ENCODE measurements around the gene PHLDB2.

PHLDB2 gene

GRCh38 chr3:111846717-111847116 is 12.3 kb upstream of the PHLDB2 start:
- Histone ChIP-seq H3K36me3 (ENCODE audit: control insufficient read depth in 5 of 5, insufficient read depth in 5 of 5, low read length in 5 of 5) (no peaks in the 10 kb centered on the region), H3K27me3 (ENCODE audit: control insufficient read depth in 5 of 5, insufficient read depth in 4 of 5, low read length in 5 of 5) (no peaks in the 10 kb centered on the region), H3K9ac (ENCODE audit: low read length in 5 of 5) (no peak overlapping the region), H3K4me1 (ENCODE audit: control insufficient read depth in 5 of 5, insufficient read depth in 5 of 5, low read length in 5 of 5) (peaks cover 0 to 20% (median 7%) of the 10 kb centered on the region in 5 donors), H3K9me3 (ENCODE audit: control insufficient read depth in 5 of 5, low read length in 5 of 5) (no peaks in the 10 kb centered on the region), H3K27ac (ENCODE audit: low read depth, low read length) (no peak overlapping the region), H3K4me3 (ENCODE audit: low read depth in 1 of 5, low read length in 5 of 5) (no peak overlapping the region)

- peaks cover 0 to 29% (median 11%) of the 10 kb centered on the region in 5 donors for H3K4me1 ChIP-seq (ENCODE audit: control insufficient read depth in 5 of 5, insufficient read depth in 5 of 5, low read length in 5 of 5)
- H3K27me3 ChIP-seq (ENCODE audit: control insufficient read depth in 5 of 5, insufficient read depth in 4 of 5, low read length in 5 of 5) = no peaks in the 10 kb centered on the region
- no peaks in the 10 kb centered on the region for H3K36me3 ChIP-seq (ENCODE audit: control insufficient read depth in 5 of 5, insufficient read depth in 5 of 5, low read length in 5 of 5)
- H3K4me3 ChIP-seq (ENCODE audit: low read depth in 1 of 5, low read length in 5 of 5) = no peak overlapping the region
- no peaks in the 10 kb centered on the region for H3K9me3 ChIP-seq (ENCODE audit: control insufficient read depth in 5 of 5, low read length in 5 of 5)
- no peak overlapping the region for H3K27ac ChIP-seq (ENCODE audit: low read depth, low read length)
- H3K9ac ChIP-seq (ENCODE audit: low read length in 5 of 5) = no peak overlapping the region
These were observed 10.8 kb upstream of the PHLDB2 start for GRCh38 chr3:111848283-111848682.

- H3K9me3 ChIP-seq (ENCODE audit: control insufficient read depth in 5 of 5, low read length in 5 of 5) = no peaks in the 10 kb centered on the region
- no peaks in the 10 kb centered on the region for H3K27me3 ChIP-seq (ENCODE audit: control insufficient read depth in 5 of 5, insufficient read depth in 4 of 5, low read length in 5 of 5)
- peaks cover 0 to 29% (median 11%) of the 10 kb centered on the region in 5 donors for H3K4me1 ChIP-seq (ENCODE audit: control insufficient read depth in 5 of 5, insufficient read depth in 5 of 5, low read length in 5 of 5)
- no peak overlapping the region for H3K9ac ChIP-seq (ENCODE audit: low read length in 5 of 5)
- no peaks in the 10 kb centered on the region for H3K36me3 ChIP-seq (ENCODE audit: control insufficient read depth in 5 of 5, insufficient read depth in 5 of 5, low read length in 5 of 5)
- no peak overlapping the region for H3K4me3 ChIP-seq (ENCODE audit: low read depth in 1 of 5, low read length in 5 of 5)
- no peak overlapping the region for H3K27ac ChIP-seq (ENCODE audit: low read depth, low read length)
These were observed 10.3 kb upstream of the PHLDB2 start for GRCh38 chr3:111848778-111849177.

GRCh38 chr3:111850537-111850936 is 8.5 kb upstream of the PHLDB2 start:
- H3K9ac ChIP-seq (ENCODE audit: low read length in 5 of 5) = no peak overlapping the region
- no peak overlapping the region for H3K27ac ChIP-seq (ENCODE audit: low read depth, low read length)
- peaks cover 0 to 29% (median 11%) of the 10 kb centered on the region in 5 donors for H3K4me1 ChIP-seq (ENCODE audit: control insufficient read depth in 5 of 5, insufficient read depth in 5 of 5, low read length in 5 of 5)
- H3K4me3 ChIP-seq (ENCODE audit: low read depth in 1 of 5, low read length in 5 of 5) = no peak overlapping the region
- H3K9me3 ChIP-seq (ENCODE audit: control insufficient read depth in 5 of 5, low read length in 5 of 5) = no peaks in the 10 kb centered on the region
- no peaks in the 10 kb centered on the region for H3K36me3 ChIP-seq (ENCODE audit: control insufficient read depth in 5 of 5, insufficient read depth in 5 of 5, low read length in 5 of 5)
- H3K27me3 ChIP-seq (ENCODE audit: control insufficient read depth in 5 of 5, insufficient read depth in 4 of 5, low read length in 5 of 5) = no peaks in the 10 kb centered on the region

- H3K27me3 ChIP-seq (ENCODE audit: control insufficient read depth in 5 of 5, insufficient read depth in 4 of 5, low read length in 5 of 5) = no peaks in the 10 kb centered on the region
- H3K4me1 ChIP-seq (ENCODE audit: control insufficient read depth in 5 of 5, insufficient read depth in 5 of 5, low read length in 5 of 5) = peaks cover 0 to 29% (median 15%) of the 10 kb centered on the region in 5 donors
- H3K9ac ChIP-seq (ENCODE audit: low read length in 5 of 5) = no peak overlapping the region
- H3K36me3 ChIP-seq (ENCODE audit: control insufficient read depth in 5 of 5, insufficient read depth in 5 of 5, low read length in 5 of 5) = no peaks in the 10 kb centered on the region
- H3K9me3 ChIP-seq (ENCODE audit: control insufficient read depth in 5 of 5, low read length in 5 of 5) = no peaks in the 10 kb centered on the region
- peak overlapping the region in 1 of 5 donors; percentile 11 for H3K4me3 ChIP-seq (ENCODE audit: low read depth in 1 of 5, low read length in 5 of 5)
- H3K27ac ChIP-seq (ENCODE audit: low read depth, low read length) = peak overlapping the region; percentile 67
These were observed 7.5 kb upstream of the PHLDB2 start for GRCh38 chr3:111851511-111851954.

GRCh38 chr3:111852540-111852939 is 6.5 kb upstream of the PHLDB2 start:
- Histone ChIP-seq H3K9ac (ENCODE audit: low read length in 5 of 5) (no peak overlapping the region), H3K27me3 (ENCODE audit: control insufficient read depth in 5 of 5, insufficient read depth in 4 of 5, low read length in 5 of 5) (no peaks in the 10 kb centered on the region), H3K36me3 (ENCODE audit: control insufficient read depth in 5 of 5, insufficient read depth in 5 of 5, low read length in 5 of 5) (no peaks in the 10 kb centered on the region), H3K4me3 (ENCODE audit: low read depth in 1 of 5, low read length in 5 of 5) (no peak overlapping the region), H3K27ac (ENCODE audit: low read depth, low read length) (peak overlapping the region; percentile 6), H3K4me1 (ENCODE audit: control insufficient read depth in 5 of 5, insufficient read depth in 5 of 5, low read length in 5 of 5) (peaks cover 0 to 22% (median 19%) of the 10 kb centered on the region in 5 donors), H3K9me3 (ENCODE audit: control insufficient read depth in 5 of 5, low read length in 5 of 5) (no peaks in the 10 kb centered on the region)

GRCh38 chr3:111853068-111853467 is 6.0 kb upstream of the PHLDB2 start:
- H3K9me3 ChIP-seq (ENCODE audit: control insufficient read depth in 5 of 5, low read length in 5 of 5) = no peaks in the 10 kb centered on the region
- no peak overlapping the region for H3K4me3 ChIP-seq (ENCODE audit: low read depth in 1 of 5, low read length in 5 of 5)
- H3K27ac ChIP-seq (ENCODE audit: low read depth, low read length) = no peak overlapping the region
- no peaks in the 10 kb centered on the region for H3K27me3 ChIP-seq (ENCODE audit: control insufficient read depth in 5 of 5, insufficient read depth in 4 of 5, low read length in 5 of 5)
- no peaks in the 10 kb centered on the region for H3K36me3 ChIP-seq (ENCODE audit: control insufficient read depth in 5 of 5, insufficient read depth in 5 of 5, low read length in 5 of 5)
- H3K4me1 ChIP-seq (ENCODE audit: control insufficient read depth in 5 of 5, insufficient read depth in 5 of 5, low read length in 5 of 5) = peaks cover 0 to 22% (median 19%) of the 10 kb centered on the region in 5 donors
- H3K9ac ChIP-seq (ENCODE audit: low read length in 5 of 5) = no peak overlapping the region

- no peaks in the 10 kb centered on the region for H3K9me3 ChIP-seq (ENCODE audit: control insufficient read depth in 5 of 5, low read length in 5 of 5)
- no peaks in the 10 kb centered on the region for H3K27me3 ChIP-seq (ENCODE audit: control insufficient read depth in 5 of 5, insufficient read depth in 4 of 5, low read length in 5 of 5)
- H3K4me1 ChIP-seq (ENCODE audit: control insufficient read depth in 5 of 5, insufficient read depth in 5 of 5, low read length in 5 of 5) = peaks cover 2 to 36% (median 29%) of the 10 kb centered on the region in 5 donors
- H3K4me3 ChIP-seq (ENCODE audit: low read depth in 1 of 5, low read length in 5 of 5) = no peak overlapping the region
- no peaks in the 10 kb centered on the region for H3K36me3 ChIP-seq (ENCODE audit: control insufficient read depth in 5 of 5, insufficient read depth in 5 of 5, low read length in 5 of 5)
- no peak overlapping the region for H3K27ac ChIP-seq (ENCODE audit: low read depth, low read length)
- no peak overlapping the region for H3K9ac ChIP-seq (ENCODE audit: low read length in 5 of 5)
These were observed 4.1 kb upstream of the PHLDB2 start for GRCh38 chr3:111854990-111855389.

GRCh38 chr3:111856501-111856900 is 2.6 kb upstream of the PHLDB2 start:
- H3K4me3 ChIP-seq (ENCODE audit: low read depth in 1 of 5, low read length in 5 of 5) = no peak overlapping the region
- no peak overlapping the region for H3K27ac ChIP-seq (ENCODE audit: low read depth, low read length)
- no peaks in the 10 kb centered on the region for H3K36me3 ChIP-seq (ENCODE audit: control insufficient read depth in 5 of 5, insufficient read depth in 5 of 5, low read length in 5 of 5)
- peaks cover 0 to 38% (median 29%) of the 10 kb centered on the region in 5 donors for H3K4me1 ChIP-seq (ENCODE audit: control insufficient read depth in 5 of 5, insufficient read depth in 5 of 5, low read length in 5 of 5)
- no peak overlapping the region for H3K9ac ChIP-seq (ENCODE audit: low read length in 5 of 5)
- H3K9me3 ChIP-seq (ENCODE audit: control insufficient read depth in 5 of 5, low read length in 5 of 5) = no peaks in the 10 kb centered on the region
- H3K27me3 ChIP-seq (ENCODE audit: control insufficient read depth in 5 of 5, insufficient read depth in 4 of 5, low read length in 5 of 5) = no peaks in the 10 kb centered on the region

- H3K4me3 ChIP-seq (ENCODE audit: low read depth in 1 of 5, low read length in 5 of 5) = no peak overlapping the region
- H3K9me3 ChIP-seq (ENCODE audit: control insufficient read depth in 5 of 5, low read length in 5 of 5) = no peaks in the 10 kb centered on the region
- H3K27me3 ChIP-seq (ENCODE audit: control insufficient read depth in 5 of 5, insufficient read depth in 4 of 5, low read length in 5 of 5) = no peaks in the 10 kb centered on the region
- H3K27ac ChIP-seq (ENCODE audit: low read depth, low read length) = no peak overlapping the region
- H3K9ac ChIP-seq (ENCODE audit: low read length in 5 of 5) = no peak overlapping the region
- H3K36me3 ChIP-seq (ENCODE audit: control insufficient read depth in 5 of 5, insufficient read depth in 5 of 5, low read length in 5 of 5) = no peaks in the 10 kb centered on the region
- H3K4me1 ChIP-seq (ENCODE audit: control insufficient read depth in 5 of 5, insufficient read depth in 5 of 5, low read length in 5 of 5) = peaks cover 0 to 40% (median 31%) of the 10 kb centered on the region in 5 donors
These were observed 1.6 kb upstream of the PHLDB2 start for GRCh38 chr3:111857474-111857873.

Data from subcutaneous abdominal adipose tissue (tissue), 5 donors.